HCT116 (cell line): Measurements from ENCODE around the gene RAB40C. TPM values are rescaled to one million over a fixed set of nuclear protein-coding genes. Genes with fewer than 3 reads are reported as not detected.

Experiments
- ATAC-seq: fragments of 200-7000 bp; cut with Tn5 transposase; 2 replicates; pipeline ENCODE4 v1.9.1; 2020; ENCODE audit warnings: mild to moderate bottlenecking, moderate library complexity
- BruUV-seq: library from RNA; stranded (reverse); fragments of 400-500 nt; replicated peaks from 2 replicates; lab custom pipeline; 2021; lab: Mats Ljungman, UMichigan
- CTCF ChIA-PET: fragments of 300-600 bp; sonication (Branson Sonifier 250); formaldehyde crosslinking; loops from one replicate; lab custom pipeline; 2021; ENCODE audit warnings: antibody characterized with exemption; lab: Charles Lee
- POLR2A ChIA-PET: fragments of 300-600, 350-600 bp; sonication (Branson Sonifier 250); formaldehyde crosslinking; loops from one replicate; lab custom pipeline; 2021; ENCODE audit warnings: antibody characterized with exemption; lab: Charles Lee
- RAD21 ChIA-PET, 2 experiments: fragments of 300-600 bp; sonication (Branson Sonifier 250); formaldehyde crosslinking; loops; one replicate each; lab custom pipeline; 2023; ENCODE audit warnings: low total read pairs in 2 of 2; ENCODE audit not compliant: uncharacterized antibody in 2 of 2, unreplicated experiment in 2 of 2, low non-redundant PET in 1 of 2; lab: Charles Lee
- DNase-seq: peaks from one replicate; pipeline ENCODE4 v3.0.0-alpha.2; 2010; ENCODE audit warnings: low read depth, low spot score
- H2AFZ ChIP-seq: fragments of 200-600 bp; shearing (Covaris generic), sonication (generic); 2 replicates; pipeline ENCODE4 v1.6.1; 2017; ENCODE audit warnings: low read depth, mixed run types, mixed read lengths, antibody characterized with exemption, low read length; ENCODE audit not compliant: poor library complexity, severe bottlenecking
- H3K27ac ChIP-seq: 2 replicates; pipeline ENCODE4 v1.5.1; 2012; ENCODE audit warnings: low read depth, low read length
- H3K27me3 ChIP-seq: fragments of 200-600 bp; sonication (generic); 2 replicates; pipeline ENCODE4 v1.6.1; 2016; ENCODE audit warnings: mixed run types, low read length, mixed read lengths; ENCODE audit not compliant: insufficient read depth
- H3K36me3 ChIP-seq, 2 experiments: fragments of 200-500 bp in 1 of 2; fragments of 200-600 bp in 1 of 2; sonication (Bioruptor generic) in 1 of 2; sonication (generic) in 1 of 2; 2 replicates each; pipeline versions ENCODE4 v1.5.1 to v1.6.1; 2014 to 2016; ENCODE audit warnings: low read length in 2 of 2, inconsistent platforms in 1 of 2, mixed read lengths in 1 of 2, mixed run types in 1 of 2; ENCODE audit not compliant: insufficient read depth in 2 of 2, control insufficient read depth in 1 of 2
- H3K4me1 ChIP-seq, 2 experiments: fragments of 200-600 bp in 1 of 2; sonication (generic) in 1 of 2; 2 replicates each; pipeline versions ENCODE4 v1.5.1 to v1.6.1; 2012 to 2017; ENCODE audit warnings: low read length in 2 of 2, inconsistent platforms in 1 of 2, mild to moderate bottlenecking in 1 of 2, mixed read lengths in 1 of 2, mixed run types in 1 of 2, moderate library complexity in 1 of 2; ENCODE audit not compliant: insufficient read depth in 2 of 2, control insufficient read depth in 1 of 2
- H3K4me2 ChIP-seq: fragments of 200-600 bp; sonication (generic); 2 replicates; pipeline ENCODE4 v1.6.1; 2017; ENCODE audit warnings: mixed run types, low read length, mixed read lengths
- H3K4me3 ChIP-seq, 2 experiments: fragments of 200-600 bp in 1 of 2; sonication (generic) in 1 of 2; replicated peaks in 1 of 2; 2 replicates each; pipeline ENCODE4 v1.5.1; 2011 to 2016; ENCODE audit warnings: low read length in 2 of 2, control low read depth in 1 of 2, low read depth in 1 of 2, mild to moderate bottlenecking in 1 of 2, mixed read lengths in 1 of 2, mixed run types in 1 of 2
- H3K79me2 ChIP-seq: fragments of 200-600 bp; sonication (generic); 2 replicates; pipeline ENCODE4 v1.6.1; 2017; ENCODE audit warnings: mild to moderate bottlenecking, mixed run types, low read length, moderate library complexity, mixed read lengths; ENCODE audit not compliant: insufficient read depth
- H3K9ac ChIP-seq: fragments of 200-600 bp; sonication (generic); 2 replicates; pipeline ENCODE4 v1.6.1; 2016; ENCODE audit warnings: low read length, mixed read lengths
- H3K9me2 ChIP-seq: fragments of 200-600 bp; sonication (generic), shearing (Covaris generic); 2 replicates; pipeline ENCODE4 v1.6.1; 2017; ENCODE audit warnings: mixed run types, mild to moderate bottlenecking, moderate library complexity; ENCODE audit not compliant: insufficient read depth
- H3K9me3 ChIP-seq, 2 experiments: fragments of 200-500 bp in 1 of 2; fragments of 200-600 bp in 1 of 2; sonication (Bioruptor generic) in 1 of 2; sonication (generic) in 1 of 2; 2 replicates each; pipeline ENCODE4 v1.6.1; 2014 to 2017; ENCODE audit warnings: low read length in 2 of 2, mixed read lengths in 2 of 2, inconsistent platforms in 1 of 2, low read depth in 1 of 2, mild to moderate bottlenecking in 1 of 2, mixed run types in 1 of 2, moderate library complexity in 1 of 2; ENCODE audit not compliant: control insufficient read depth in 1 of 2, insufficient read depth in 1 of 2
- H4K20me1 ChIP-seq: fragments of 200-600 bp; sonication (generic), shearing (Covaris generic); 2 replicates; pipeline ENCODE4 v1.6.1; 2017; ENCODE audit warnings: mixed run types, mild to moderate bottlenecking, moderate library complexity; ENCODE audit not compliant: insufficient read depth
- CEBPB ChIP-seq: IDR thresholded peaks from 2 replicates; pipeline ENCODE4 v1.6.1; 2012; ENCODE audit warnings: low read depth
- EGR1 ChIP-seq: IDR thresholded peaks from 2 replicates; pipeline ENCODE4 v1.6.1; 2012; ENCODE audit warnings: low read depth
- ELF1 ChIP-seq: IDR thresholded peaks from 2 replicates; pipeline ENCODE4 v1.6.1; 2012; ENCODE audit warnings: low read depth, borderline replicate concordance
- EZH2phosphoT487 ChIP-seq: fragments of 200-600 bp; IDR thresholded peaks from 2 replicates; pipeline ENCODE4 v1.6.1; 2018; ENCODE audit warnings: antibody characterized with exemption, borderline replicate concordance
- SIN3A ChIP-seq: IDR thresholded peaks from 2 replicates; pipeline ENCODE4 v1.6.1; 2012; ENCODE audit warnings: low read depth
- SP1 ChIP-seq: IDR thresholded peaks from 2 replicates; pipeline ENCODE4 v1.6.1; 2012; ENCODE audit warnings: low read depth
- SRF ChIP-seq: IDR thresholded peaks from 2 replicates; pipeline ENCODE4 v1.6.1; 2012; ENCODE audit warnings: low read depth
- ZFX ChIP-seq: fragments of 450-650 bp; IDR thresholded peaks from 2 replicates; pipeline ENCODE4 v1.6.1; 2017
- ZNF274 ChIP-seq: fragments of 200-500 bp; sonication (Bioruptor generic); IDR thresholded peaks from 2 replicates; pipeline ENCODE4 v1.6.1; 2014; ENCODE audit warnings: mild to moderate bottlenecking, low read depth, low read length, inconsistent platforms
- intact Hi-C: fragments of 100-400 bp; cut with micrococcal nuclease; formaldehyde crosslinking; loops from 2 replicates; pipeline ENCODE4 v1.10.0; 2022
- total RNA-seq: library from RNA; stranded (reverse); gene quantifications from one replicate; pipeline ENCODE4 v1.2.1, GENCODE V29; 2021; ENCODE audit not compliant: unreplicated experiment
- TF ChIP-seq, protein P1 (sequence below): IDR thresholded peaks from 2 replicates; pipeline ENCODE4 v1.6.1; 2012; ENCODE audit warnings: low read depth
- TF ChIP-seq, protein P2 (sequence below), 3 experiments: fragments of 200-600 bp in 1 of 3; sonication (generic) in 1 of 3; IDR thresholded peaks in 2 of 3; conservative IDR thresholded peaks in 1 of 3; 2 replicates each; pipeline ENCODE4 v1.5.1; 2012 to 2017; ENCODE audit warnings: low read depth in 2 of 3, low read length in 2 of 3, antibody characterized with exemption in 1 of 3, borderline replicate concordance in 1 of 3, control low read depth in 1 of 3, mild to moderate bottlenecking in 1 of 3, mixed read lengths in 1 of 3, mixed run types in 1 of 3, moderate library complexity in 1 of 3; ENCODE audit not compliant: insufficient read depth in 1 of 3
- TF ChIP-seq, protein P3 (sequence below): IDR thresholded peaks from 2 replicates; pipeline ENCODE4 v1.6.1; 2012

RAB40C gene
- total RNA-seq, 1 experiment from 2014 or later: 14.1 TPM

DNA sequence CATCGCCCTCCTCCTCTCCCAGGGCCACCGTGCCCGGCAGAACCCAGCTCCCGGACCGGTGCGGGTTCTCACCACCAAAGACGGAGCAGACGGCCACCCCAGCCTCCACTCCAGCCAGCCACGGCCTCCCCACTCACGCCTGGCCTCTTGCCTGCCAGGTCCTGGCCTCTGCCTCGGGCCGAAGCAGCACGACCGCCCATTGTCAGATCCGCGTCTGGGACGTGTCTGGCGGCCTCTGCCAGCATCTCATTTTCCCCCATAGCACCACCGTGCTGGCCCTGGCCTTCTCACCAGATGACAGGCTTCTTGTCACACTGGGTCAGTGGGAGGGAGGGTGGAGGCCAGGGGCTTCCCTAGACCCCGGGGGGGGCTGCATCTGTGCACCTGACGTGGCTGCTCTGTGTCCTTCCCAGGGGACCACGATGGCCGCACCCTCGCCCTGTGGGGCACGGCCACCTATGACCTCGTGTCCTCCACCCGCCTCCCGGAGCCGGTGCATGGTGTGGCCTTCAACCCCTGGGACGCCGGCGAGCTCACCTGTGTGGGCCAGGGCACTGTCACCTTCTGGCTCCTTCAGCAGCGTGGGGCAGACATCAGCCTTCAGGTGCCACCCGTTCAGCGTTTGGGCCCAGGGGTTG is 71.4 kb downstream of the RAB40C start:
- Histone ChIP-seq H3K27me3 (no peaks in the 10 kb centered on the region), H3K4me3 (no peak overlapping the region), H3K36me3 (no peaks in the 10 kb centered on the region), H3K4me1 (peaks cover 3 to 9% of the 10 kb centered on the region in 2 experiments; a peak in 2 of 4 replicates), H3K4me2 (peak overlapping the region; percentile 30; the same call in 1 of the 2 replicates), H3K9me2 (no peaks in the 10 kb centered on the region)
- ChIA-PET POLR2A (no interaction called here), RAD21 (no interaction called here)
- no peak for DNase-seq
- TF ChIP-seq, protein P1, sequence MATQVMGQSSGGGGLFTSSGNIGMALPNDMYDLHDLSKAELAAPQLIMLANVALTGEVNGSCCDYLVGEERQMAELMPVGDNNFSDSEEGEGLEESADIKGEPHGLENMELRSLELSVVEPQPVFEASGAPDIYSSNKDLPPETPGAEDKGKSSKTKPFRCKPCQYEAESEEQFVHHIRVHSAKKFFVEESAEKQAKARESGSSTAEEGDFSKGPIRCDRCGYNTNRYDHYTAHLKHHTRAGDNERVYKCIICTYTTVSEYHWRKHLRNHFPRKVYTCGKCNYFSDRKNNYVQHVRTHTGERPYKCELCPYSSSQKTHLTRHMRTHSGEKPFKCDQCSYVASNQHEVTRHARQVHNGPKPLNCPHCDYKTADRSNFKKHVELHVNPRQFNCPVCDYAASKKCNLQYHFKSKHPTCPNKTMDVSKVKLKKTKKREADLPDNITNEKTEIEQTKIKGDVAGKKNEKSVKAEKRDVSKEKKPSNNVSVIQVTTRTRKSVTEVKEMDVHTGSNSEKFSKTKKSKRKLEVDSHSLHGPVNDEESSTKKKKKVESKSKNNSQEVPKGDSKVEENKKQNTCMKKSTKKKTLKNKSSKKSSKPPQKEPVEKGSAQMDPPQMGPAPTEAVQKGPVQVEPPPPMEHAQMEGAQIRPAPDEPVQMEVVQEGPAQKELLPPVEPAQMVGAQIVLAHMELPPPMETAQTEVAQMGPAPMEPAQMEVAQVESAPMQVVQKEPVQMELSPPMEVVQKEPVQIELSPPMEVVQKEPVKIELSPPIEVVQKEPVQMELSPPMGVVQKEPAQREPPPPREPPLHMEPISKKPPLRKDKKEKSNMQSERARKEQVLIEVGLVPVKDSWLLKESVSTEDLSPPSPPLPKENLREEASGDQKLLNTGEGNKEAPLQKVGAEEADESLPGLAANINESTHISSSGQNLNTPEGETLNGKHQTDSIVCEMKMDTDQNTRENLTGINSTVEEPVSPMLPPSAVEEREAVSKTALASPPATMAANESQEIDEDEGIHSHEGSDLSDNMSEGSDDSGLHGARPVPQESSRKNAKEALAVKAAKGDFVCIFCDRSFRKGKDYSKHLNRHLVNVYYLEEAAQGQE: no peak
- TF ChIP-seq ZFX (no peak), EGR1 (no peak)
- TF ChIP-seq, all 23 proteins: peak for 0
- BruUV-seq: no TSS peak
- H3K27ac ChIP-seq: peak overlapping the region; percentile 67; the same call in 1 of the 2 replicates
- no peak; the same call in 1 of the 2 replicates for ATAC-seq
- no peaks in the 10 kb centered on the region for H3K79me2 ChIP-seq
- H3K9ac ChIP-seq: peak overlapping the region; percentile 33
- CTCF ChIA-PET: interaction anchor here (1.0 to 2.6 kb wide), 2 partner anchors 13 to 82 kb away, joined by 3 to 13 read pairs; partner anchors contain the start of gene WDR90
- intact Hi-C loops: loop anchor here (2.0 kb wide), 1 partner anchor 83 kb away; no protein-coding TSS in a partner anchor
- H2AFZ ChIP-seq: no peak overlapping the region
- no peaks in the 10 kb centered on the region for H4K20me1 ChIP-seq
- H3K9me3 ChIP-seq: no peaks in the 10 kb centered on the region

DNA sequence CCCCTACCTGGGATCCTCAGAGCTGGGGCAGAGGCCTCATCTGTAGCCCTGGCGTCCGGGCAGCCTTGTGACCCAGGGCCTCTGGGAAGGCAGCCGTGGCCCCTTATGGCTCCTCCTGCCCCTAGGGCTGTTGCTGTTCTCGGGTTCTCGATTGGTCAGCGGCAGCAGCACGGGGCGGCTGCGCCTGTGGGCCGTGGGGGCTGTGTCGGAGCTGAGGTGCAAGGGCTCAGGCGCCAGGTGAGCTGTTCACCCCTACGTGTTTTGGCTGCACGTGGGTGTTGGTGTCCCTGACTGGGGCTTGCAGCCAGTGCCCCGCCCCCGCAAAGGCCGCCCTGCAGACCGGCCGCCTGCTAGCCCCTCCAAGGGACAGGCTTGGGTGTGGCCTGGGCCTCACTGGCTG is 72.2 kb downstream of the RAB40C start:
- no peak overlapping the region; the same call in 1 of the 2 replicates for H3K27ac ChIP-seq
- H3K27me3 ChIP-seq: no peaks in the 10 kb centered on the region
- no peak for DNase-seq
- no peak overlapping the region for H3K4me3 ChIP-seq
- RAD21 ChIA-PET: no interaction called here
- no TSS peak for BruUV-seq
- POLR2A ChIA-PET: no interaction called here
- intact Hi-C loops: no loop called here
- no peaks in the 10 kb centered on the region for H4K20me1 ChIP-seq
- ATAC-seq: no peak
- no peaks in the 10 kb centered on the region for H3K9me3 ChIP-seq
- no peaks in the 10 kb centered on the region for H3K9me2 ChIP-seq
- no peak overlapping the region for H2AFZ ChIP-seq
- no peaks in the 10 kb centered on the region for H3K36me3 ChIP-seq
- CTCF ChIA-PET: no interaction called here
- H3K9ac ChIP-seq: no peak overlapping the region
- no peaks in the 10 kb centered on the region for H3K79me2 ChIP-seq
- H3K4me1 ChIP-seq: peaks cover 3 to 9% of the 10 kb centered on the region in 2 experiments; a peak in 2 of 4 replicates
- H3K4me2 ChIP-seq: no peak overlapping the region
- TF ChIP-seq EZH2phosphoT487 (no peak), ZNF274 (no peak), CEBPB (no peak), SP1 (no peak), SIN3A (no peak), ELF1 (no peak), SRF (no peak)
- TF ChIP-seq, protein P2, sequence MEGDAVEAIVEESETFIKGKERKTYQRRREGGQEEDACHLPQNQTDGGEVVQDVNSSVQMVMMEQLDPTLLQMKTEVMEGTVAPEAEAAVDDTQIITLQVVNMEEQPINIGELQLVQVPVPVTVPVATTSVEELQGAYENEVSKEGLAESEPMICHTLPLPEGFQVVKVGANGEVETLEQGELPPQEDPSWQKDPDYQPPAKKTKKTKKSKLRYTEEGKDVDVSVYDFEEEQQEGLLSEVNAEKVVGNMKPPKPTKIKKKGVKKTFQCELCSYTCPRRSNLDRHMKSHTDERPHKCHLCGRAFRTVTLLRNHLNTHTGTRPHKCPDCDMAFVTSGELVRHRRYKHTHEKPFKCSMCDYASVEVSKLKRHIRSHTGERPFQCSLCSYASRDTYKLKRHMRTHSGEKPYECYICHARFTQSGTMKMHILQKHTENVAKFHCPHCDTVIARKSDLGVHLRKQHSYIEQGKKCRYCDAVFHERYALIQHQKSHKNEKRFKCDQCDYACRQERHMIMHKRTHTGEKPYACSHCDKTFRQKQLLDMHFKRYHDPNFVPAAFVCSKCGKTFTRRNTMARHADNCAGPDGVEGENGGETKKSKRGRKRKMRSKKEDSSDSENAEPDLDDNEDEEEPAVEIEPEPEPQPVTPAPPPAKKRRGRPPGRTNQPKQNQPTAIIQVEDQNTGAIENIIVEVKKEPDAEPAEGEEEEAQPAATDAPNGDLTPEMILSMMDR (IDR thresholded peaks at IDR 0.05 in 2 of 3, conservative IDR thresholded peaks at IDR 0.05 in 1 of 3; ENCODE audit: borderline replicate concordance in 1 of 3, insufficient read depth in 1 of 3, low read depth in 2 of 3, low read length in 2 of 3): no peak
- TF ChIP-seq, protein P3, sequence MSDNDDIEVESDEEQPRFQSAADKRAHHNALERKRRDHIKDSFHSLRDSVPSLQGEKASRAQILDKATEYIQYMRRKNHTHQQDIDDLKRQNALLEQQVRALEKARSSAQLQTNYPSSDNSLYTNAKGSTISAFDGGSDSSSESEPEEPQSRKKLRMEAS: no peak
